Spleen (tissue), 11 donors: ENCODE measurements around the gene SMARCC2. TPM values are rescaled to one million over a fixed set of nuclear protein-coding genes. Genes with fewer than 3 reads are reported as not detected.
A peak's percentile ranks its signal among the peaks of the same experiment; 100 is the strongest.
"Not testable (repeated sequence)": the region's sequence is repeated elsewhere in the genome, so short reads cannot be mapped to it uniquely, and the experiment has no call there.

Source experiments
- DNase-seq: peaks from one replicate; pipeline ENCODE4 v3.0.0-alpha.2; 2020
- H3K27ac ChIP-seq, 8 donors: fragments of 200-600 bp; sonication (generic) in 7 of 8; 1 replicate in 4 of 8; 2 replicates in 4 of 8; pipeline versions ENCODE4 v1.5.0 to v1.8.0; 2016 to 2021; ENCODE audit warnings: inconsistent platforms in 4 of 8, mild to moderate bottlenecking in 4 of 8, moderate library complexity in 1 of 8
- H3K27me3 ChIP-seq, 7 donors: fragments of 200-600 bp; sonication (generic) in 6 of 7; replicated peaks in 1 of 7; 1 replicate in 4 of 7; 2 replicates in 3 of 7; pipeline versions ENCODE4 v1.5.0 to v1.8.0; 2016 to 2021; ENCODE audit warnings: inconsistent platforms in 3 of 7, mild to moderate bottlenecking in 1 of 7
- H3K36me3 ChIP-seq, 6 donors: fragments of 200-600 bp; sonication (generic) in 5 of 6; 1 replicate in 4 of 6; 2 replicates in 2 of 6; pipeline versions ENCODE4 v1.5.0 to v1.8.0; 2016 to 2021; ENCODE audit warnings: inconsistent platforms in 2 of 6
- H3K4me1 ChIP-seq, 6 donors: fragments of 200-600 bp; sonication (generic) in 5 of 6; 1 replicate in 3 of 6; 2 replicates in 3 of 6; pipeline versions ENCODE4 v1.5.0 to v1.8.0; 2016 to 2021; ENCODE audit warnings: inconsistent platforms in 3 of 6
- H3K4me3 ChIP-seq, 8 donors: fragments of 200-600 bp; sonication (generic) in 7 of 8; 1 replicate in 4 of 8; 2 replicates in 4 of 8; pipeline versions ENCODE4 v1.5.0 to v1.8.0; 2016 to 2021; ENCODE audit warnings: inconsistent platforms in 4 of 8, mild to moderate bottlenecking in 4 of 8, moderate library complexity in 2 of 8
- H3K9me3 ChIP-seq, 8 donors: fragments of 200-600 bp; sonication (generic) in 7 of 8; 1 replicate in 4 of 8; 2 replicates in 4 of 8; pipeline versions ENCODE4 v1.5.0 to v1.8.0; 2016 to 2021; ENCODE audit warnings: inconsistent platforms in 4 of 8
- CTCF ChIP-seq, 11 experiments: fragments of 200-600 bp in 7 of 11; fragments of 450-650 bp in 4 of 11; sonication (generic) in 4 of 11; IDR thresholded peaks in 8 of 11; conservative IDR thresholded peaks in 3 of 11; 1 replicate in 7 of 11; 2 replicates in 4 of 11; pipeline versions ENCODE4 v1.4.0 to v1.8.0; 2016 to 2021; ENCODE audit warnings: antibody characterized with exemption in 11 of 11, inconsistent platforms in 4 of 11, mild to moderate bottlenecking in 1 of 11
- POLR2A ChIP-seq, 3 donors: fragments of 450-650 bp; IDR thresholded peaks; one replicate each; pipeline ENCODE4 v1.5.1; 2017; ENCODE audit warnings: antibody characterized with exemption in 3 of 3, mild to moderate bottlenecking in 1 of 3
- POLR2AphosphoS5 ChIP-seq, 3 donors: sonication (generic); formaldehyde crosslinking; IDR thresholded peaks; one replicate each; pipeline ENCODE4 v1.5.1; 2017; ENCODE audit warnings: antibody characterized with exemption in 3 of 3
- WGBS, 5 donors: extraction: QIAGEN DNeasy Blood & Tissue Kit in 3 of 5; methylation state at CpG; one replicate each; pipeline versions ENCODE4 v1.1.5 to v1.1.7; 2013 to 2018; 5-methylcytosine and 5-hydroxymethylcytosine counted together
- intact Hi-C: fragments of 100-400 bp; cut with DNase I; formaldehyde crosslinking; loops from one replicate; pipeline ENCODE4 v1.15.0; 2023; ENCODE audit warnings: low total_unique reads
- polyA plus RNA-seq, 3 donors: library from polyadenylated mRNA; stranded (reverse); fragments of 200-250 nt; gene quantifications; one replicate each; pipeline ENCODE4 v1.2.1, GENCODE V29; 2013
- total RNA-seq, 7 donors: library from RNA; depleted of rRNA in 3 of 7; stranded (reverse); fragments of >200 nt in 3 of 7; fragmentation: NEBNext Ultra II Directional in 4 of 7; extraction: Animal tissue kit (Norgen Biotek cat#: 25700) in 4 of 7; gene quantifications; one replicate each; pipeline versions ENCODE4 v1.1.0 to v1.2.1, GENCODE V29; 2016 to 2021
- donor health status: healthy with polysubstance abuse.
- donor health status: DM: no; HTN: no; CAD: no; lungs with moderate emphysema.
- donor health status: DM: no; HTN: no; CAD: no.
- donor health status: Bipolar disorder and iron deficiency.
- donor health status: healthy.
- donor health status: DM: no; HTN: no; CAD: no.
- donor health status: DM: yes; HTN: yes; CAD: no.

Gene SMARCC2
- total and polyA plus RNA-seq, 10 donors: 8.5 to 121 (median 97.7) TPM

GRCh38 chr12:56117778-56118687, 71.2 kb downstream of the SMARCC2 start, which contains the start of gene ZC3H10:
Gene ZC3H10 (plus strand): TSS chr12:56118266. CDS start chr12:56120563, 2,297 bp downstream.
- peak; percentile 100 for DNase-seq
- H3K4me3 ChIP-seq: peak within 1 kb of the TSS; percentile 56 to 80 (median 74)
- H3K27ac ChIP-seq: peak within 1 kb of the TSS; percentile 91 to 98 (median 95)
- intact Hi-C loops: no loop called here
- H3K36me3 ChIP-seq: peaks cover 0 to 50% (median 27%) of the 10 kb centered on the region in 6 donors
- H3K9me3 ChIP-seq: no peaks in the 10 kb centered on the region
- WGBS, 5 donors: 0 to 1% (median 1%) methylated on average over 54 to 61 of the region's 61 CpGs
- peak; percentile 48 to 81 (median 69) for TF ChIP-seq CTCF (IDR thresholded peaks at IDR 0.05 in 8 of 11, conservative IDR thresholded peaks at IDR 0.05 in 3 of 11)
- peak; percentile 98 for TF ChIP-seq POLR2AphosphoS5 (IDR thresholded peaks at IDR 0.05)
- TF ChIP-seq POLR2A (IDR thresholded peaks at IDR 0.05): peak in 2 of 3 donors; percentile 37 to 84
- peaks cover 15 to 70% (median 41%) of the 10 kb centered on the region in 6 donors for H3K4me1 ChIP-seq
- H3K27me3 ChIP-seq: no peaks in the 10 kb centered on the region

- WGBS, 5 donors: 3 to 5% (median 4%) methylated on average over 12 to 16 of the region's 16 CpGs
- H3K9me3 ChIP-seq, intact Hi-C loops, DNase-seq, H3K27me3 ChIP-seq: not testable (repeated sequence)
- Histone ChIP-seq H3K4me1 (peaks cover 15 to 61% (median 41%) of the 10 kb centered on the region in 6 donors), H3K36me3 (peaks cover 0 to 52% (median 34%) of the 10 kb centered on the region in 6 donors), H3K4me3 (peak overlapping the region; percentile 56 to 80 (median 74)), H3K27ac (peak overlapping the region; percentile 91 to 98 (median 95))
Measured at GRCh38 chr12:56117082-56117706, 72.1 kb downstream of the SMARCC2 start.

GRCh38 chr12:56116267-56117081, 72.8 kb downstream of the SMARCC2 start, which contains the start of gene RPL41:
Gene RPL41 (plus strand): TSS chr12:56116633.
- intact Hi-C loops: no loop called here

More at GRCh38 chr12:56116267-56117081, 72.8 kb downstream of the SMARCC2 start, which contains the start of gene RPL41:
- Histone ChIP-seq H3K4me3 (peak within 1 kb of the TSS; percentile 56 to 80 (median 74)), H3K36me3 (peaks cover 0 to 52% (median 35%) of the 10 kb centered on the region in 6 donors), H3K4me1 (peaks cover 15 to 54% (median 40%) of the 10 kb centered on the region in 6 donors), H3K9me3 (no peaks in the 10 kb centered on the region), H3K27me3 (no peaks in the 10 kb centered on the region), H3K27ac (peak within 1 kb of the TSS; percentile 84 to 98 (median 94))
- DNase-seq: peak; percentile 96
- TF ChIP-seq POLR2AphosphoS5 (IDR thresholded peaks at IDR 0.05) (peak; percentile 68 to 99 (median 94)), POLR2A (IDR thresholded peaks at IDR 0.05) (peak; percentile 71 to 94 (median 93)), CTCF (IDR thresholded peaks at IDR 0.05 in 8 of 11, conservative IDR thresholded peaks at IDR 0.05 in 3 of 11) (peak in 1 of 11 experiments; percentile 24)
- WGBS, 5 donors: 0 to 1% (median 0%) methylated on average over 34 of the region's 34 CpGs
